Measurements from ENCODE around the gene ZNF718.
A peak's percentile ranks its signal among the peaks of the same experiment; 100 is the strongest.
"Not testable (repeated sequence)": the region's sequence is repeated elsewhere in the genome, so short reads cannot be mapped to it uniquely, and the experiment has no call there.

Gene ZNF718

GRCh38 chr4:120616-121015, 3.7 kb upstream of the ZNF718 start:
- Histone ChIP-seq H3K36me3 (ENCODE audit: control insufficient read depth, insufficient read depth, low read length) (no peaks in the 10 kb centered on the region), H3K4me3 (replicated peaks; ENCODE audit: low read depth, low read length) (no peak overlapping the region), H3K27me3 (replicated peaks; ENCODE audit: control insufficient read depth, insufficient read depth, low read length) (no peaks in the 10 kb centered on the region)
- DNase-seq (ENCODE audit: extremely low read depth, insufficient read length) = no peak
- TF ChIP-seq CTCF (IDR thresholded peaks at IDR 0.05; ENCODE audit: insufficient read depth, low read length, poor library complexity, severe bottlenecking) = no peak

GRCh38 chr4:121408-122084, 2.8 kb upstream of the ZNF718 start:
- DNase-seq (ENCODE audit: extremely low read depth, insufficient read length) = peak; percentile 22
- TF ChIP-seq CTCF (IDR thresholded peaks at IDR 0.05; ENCODE audit: insufficient read depth, low read length, poor library complexity, severe bottlenecking) = no peak
- H3K36me3 ChIP-seq (ENCODE audit: control insufficient read depth, insufficient read depth, low read length) = 0 out of 2 replicates have a peak, but pooled peaks cover 1% of the 10 kb centered on the region

GRCh38 chr4:123922-124274, 403 bp upstream of the ZNF718 start:
- peak overlapping the region; percentile 35 for H3K4me3 ChIP-seq (replicated peaks; ENCODE audit: low read depth, low read length)
- not testable (repeated sequence) for DNase-seq (ENCODE audit: extremely low read depth, insufficient read length); H3K27me3 ChIP-seq (replicated peaks; ENCODE audit: control insufficient read depth, insufficient read depth, low read length); H3K36me3 ChIP-seq (ENCODE audit: control insufficient read depth, insufficient read depth, low read length)

More at GRCh38 chr4:121408-122084, 2.8 kb upstream of the ZNF718 start:
- Histone ChIP-seq H3K4me3 (replicated peaks; ENCODE audit: low read depth, low read length) (no peak overlapping the region), H3K27me3 (replicated peaks; ENCODE audit: control insufficient read depth, insufficient read depth, low read length) (no peaks in the 10 kb centered on the region)

- no peak for TF ChIP-seq CTCF (IDR thresholded peaks at IDR 0.05; ENCODE audit: insufficient read depth, low read length, poor library complexity, severe bottlenecking)
- Histone ChIP-seq H3K36me3 (ENCODE audit: control insufficient read depth, insufficient read depth, low read length) (peaks cover 5% of the 10 kb centered on the region; the same call in 1 of the 2 replicates), H3K4me3 (replicated peaks; ENCODE audit: low read depth, low read length) (peak overlapping the region; percentile 88), H3K27me3 (replicated peaks; ENCODE audit: control insufficient read depth, insufficient read depth, low read length) (no peaks in the 10 kb centered on the region)
- peak; percentile 69 for DNase-seq (ENCODE audit: extremely low read depth, insufficient read length)
Observed at GRCh38 chr4:125091-125771, 930 bp downstream of the ZNF718 start.

GRCh38 chr4:125833-126232, 1.5 kb downstream of the ZNF718 start:
- no peak for DNase-seq (ENCODE audit: extremely low read depth, insufficient read length)

More at GRCh38 chr4:125833-126232, 1.5 kb downstream of the ZNF718 start:
- no peak for TF ChIP-seq CTCF (IDR thresholded peaks at IDR 0.05; ENCODE audit: insufficient read depth, low read length, poor library complexity, severe bottlenecking)
- Histone ChIP-seq H3K27me3 (replicated peaks; ENCODE audit: control insufficient read depth, insufficient read depth, low read length) (no peaks in the 10 kb centered on the region), H3K4me3 (replicated peaks; ENCODE audit: low read depth, low read length) (peak overlapping the region; percentile 88), H3K36me3 (ENCODE audit: control insufficient read depth, insufficient read depth, low read length) (peaks cover 5% of the 10 kb centered on the region)

Measured in GM06990 (cell line).